GM23338 (cell line): ENCODE results near the gene CREB3L2. TPM values are rescaled to one million over a fixed set of nuclear protein-coding genes. Genes with fewer than 3 reads are reported as not detected.

ENCODE experiments used
- ATAC-seq: fragments of 200-7000 bp; cut with Tn5 transposase; 3 replicates; pipeline ENCODE4 v1.9.1; 2020
- DNase-seq: peaks from one replicate; pipeline ENCODE4 v3.0.0-alpha.2; 2015; ENCODE audit warnings: low spot score
- H2AFZ ChIP-seq: fragments of 200-600 bp; sonication (generic); 2 replicates; pipeline ENCODE4 v1.8.0; 2016; ENCODE audit warnings: antibody characterized with exemption, mild to moderate bottlenecking, moderate library complexity
- H3F3A ChIP-seq: fragments of 200-600 bp; sonication (generic); replicated peaks from 2 replicates; pipeline ENCODE4 v1.8.0; 2017; ENCODE audit warnings: antibody characterized with exemption, mixed run types, low read depth
- H3K27ac ChIP-seq: fragments of 200-600 bp; sonication (generic); 2 replicates; pipeline ENCODE4 v1.6.1; 2016; ENCODE audit warnings: low read depth
- H3K27me3 ChIP-seq: fragments of 200-600 bp; sonication (generic); 2 replicates; pipeline ENCODE4 v1.8.0; 2016; ENCODE audit warnings: mild to moderate bottlenecking, mixed run types, moderate library complexity; ENCODE audit not compliant: insufficient read depth
- H3K36me3 ChIP-seq: fragments of 200-600 bp; sonication (generic); 2 replicates; pipeline ENCODE4 v1.8.0; 2016; ENCODE audit warnings: mild to moderate bottlenecking; ENCODE audit not compliant: insufficient read depth
- H3K4me1 ChIP-seq: fragments of 200-600 bp; sonication (generic); 2 replicates; pipeline ENCODE4 v1.8.0; 2016; ENCODE audit warnings: mild to moderate bottlenecking, moderate library complexity; ENCODE audit not compliant: insufficient read depth
- H3K4me2 ChIP-seq: fragments of 200-600 bp; sonication (generic); 2 replicates; pipeline ENCODE4 v1.7.1; 2017; ENCODE audit warnings: mixed run types
- H3K4me3 ChIP-seq: fragments of 200-600 bp; sonication (generic); 2 replicates; pipeline ENCODE4 v1.6.1; 2016; ENCODE audit warnings: mixed run types
- H3K79me2 ChIP-seq: fragments of 200-600 bp; sonication (generic); replicated peaks from 2 replicates; pipeline ENCODE4 v1.8.0; 2017; ENCODE audit warnings: mild to moderate bottlenecking; ENCODE audit not compliant: insufficient read depth
- H3K9me2 ChIP-seq: fragments of 200-600 bp; sonication (generic); 2 replicates; pipeline ENCODE4 v1.8.0; 2017; ENCODE audit not compliant: insufficient read depth
- H4K20me1 ChIP-seq: fragments of 200-600 bp; sonication (generic); replicated peaks from 2 replicates; pipeline ENCODE4 v1.8.0; 2017; ENCODE audit warnings: mild to moderate bottlenecking; ENCODE audit not compliant: insufficient read depth
- H3K27ac Mint-ChIP-seq: 2 replicates; pipeline ENCODE4 v1.8.0; 2020; ENCODE audit warnings: inconsistent platforms, mild to moderate bottlenecking, moderate library complexity, mixed read lengths
- H3K27me3 Mint-ChIP-seq: 3 replicates; pipeline ENCODE4 v1.8.0; 2022; ENCODE audit warnings: low read depth, mild to moderate bottlenecking, moderate library complexity, mixed read lengths, inconsistent platforms; ENCODE audit not compliant: insufficient read depth, poor library complexity
- H3K36me3 Mint-ChIP-seq: 3 replicates; pipeline ENCODE4 v1.8.0; 2021; ENCODE audit warnings: low read depth, mild to moderate bottlenecking, inconsistent platforms, moderate library complexity, mixed read lengths
- H3K4me1 Mint-ChIP-seq: 3 replicates; pipeline ENCODE4 v1.8.0; 2020; ENCODE audit warnings: mild to moderate bottlenecking, inconsistent platforms, mixed read lengths
- H3K4me3 Mint-ChIP-seq: 3 replicates; pipeline ENCODE4 v1.8.0; 2021; ENCODE audit warnings: moderate library complexity, mild to moderate bottlenecking, inconsistent platforms, mixed read lengths
- H3K9me3 Mint-ChIP-seq: 3 replicates; pipeline ENCODE4 v1.8.0; 2020; ENCODE audit warnings: moderate library complexity, mild to moderate bottlenecking, inconsistent platforms, mixed read lengths
- EZH2phosphoT487 ChIP-seq: fragments of 200-600 bp; sonication (generic); IDR thresholded peaks from one replicate; pipeline ENCODE4 v1.8.1; 2018; ENCODE audit warnings: antibody characterized with exemption; ENCODE audit not compliant: unreplicated experiment
- NANOG ChIP-seq: IDR thresholded peaks from 2 replicates; pipeline ENCODE4 v1.6.1; 2016; ENCODE audit warnings: antibody characterized with exemption, borderline replicate concordance
- POLR2AphosphoS5 ChIP-seq: IDR thresholded peaks from 2 replicates; pipeline ENCODE4 v1.6.1; 2016; ENCODE audit warnings: antibody characterized with exemption, low read depth
- polyA plus RNA-seq: library from polyadenylated mRNA; unstranded; fragments of >200 nt; fragmentation: Nextera tagmentation; extraction: Ambion mirVana; gene quantifications from 2 replicates; pipeline ENCODE4 v1.2.1, GENCODE V29; 2016
- total RNA-seq: library from RNA; depleted of rRNA; stranded (reverse); fragments of >200 nt; shearing (Covaris generic); gene quantifications from 2 replicates; pipeline ENCODE4 v1.2.3, GENCODE V29; 2014
- TF ChIP-seq, protein P1 (sequence below): IDR thresholded peaks from 2 replicates; pipeline ENCODE4 v1.6.1; 2016; ENCODE audit warnings: antibody characterized with exemption
- TF ChIP-seq, protein P2 (sequence below): IDR thresholded peaks from one replicate; pipeline ENCODE4 v1.6.1; 2018; ENCODE audit warnings: antibody characterized with exemption; ENCODE audit not compliant: unreplicated experiment

The CREB3L2 gene
- total and polyA plus RNA-seq, 2 experiments from 2014 or later, result 14.5 to 27.1 TPM

DNA sequence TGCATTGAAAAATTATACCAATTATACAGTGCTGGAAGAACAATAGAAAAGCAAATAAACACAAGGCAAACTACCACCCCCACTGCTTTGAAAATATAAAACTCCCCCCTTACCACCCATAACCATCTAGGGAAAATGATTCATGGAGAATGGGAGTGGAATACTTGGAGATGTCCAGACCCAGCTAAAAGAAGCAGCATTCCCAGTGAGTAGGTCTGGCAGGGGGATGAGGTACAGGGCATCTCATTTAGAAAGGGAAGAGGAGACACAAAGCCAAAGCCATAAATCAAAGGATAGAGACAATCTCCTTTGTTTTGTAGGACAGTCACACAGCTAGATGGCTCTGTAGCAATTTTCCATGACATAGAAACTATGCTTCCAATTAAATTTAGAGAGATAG is 119.1 kb downstream of the CREB3L2 start:
- peaks cover 71% of the 10 kb centered on the region for H3K36me3 Mint-ChIP-seq
- H3K9me2 ChIP-seq, result no peaks in the 10 kb centered on the region
- peaks cover 52% of the 10 kb centered on the region for H3K4me1 ChIP-seq
- peaks cover 23% of the 10 kb centered on the region for H3K36me3 ChIP-seq
- H3K4me3 Mint-ChIP-seq, result no peak overlapping the region
- no peak overlapping the region for H3K4me2 ChIP-seq
- peaks cover 17% of the 10 kb centered on the region for H3K27me3 Mint-ChIP-seq
- H3F3A ChIP-seq, result peaks cover 17% of the 10 kb centered on the region
- H3K4me1 Mint-ChIP-seq, result peaks cover 46% of the 10 kb centered on the region
- H4K20me1 ChIP-seq, result 0 out of 2 replicates have a peak, but pooled peaks cover 5% of the 10 kb centered on the region
- no peak for DNase-seq
- H3K27ac ChIP-seq, result peak overlapping the region; percentile 59; the same call in 1 of the 2 replicates
- H3K27ac Mint-ChIP-seq, result no peak overlapping the region
- ATAC-seq, result no peak
- H3K27me3 ChIP-seq, result no peaks in the 10 kb centered on the region
- TF ChIP-seq POLR2AphosphoS5, result no peak
- H3K9me3 Mint-ChIP-seq, result peaks cover 7% of the 10 kb centered on the region; the same call in 2 of the 3 replicates
- no peak overlapping the region for H2AFZ ChIP-seq
- no peaks in the 10 kb centered on the region for H3K79me2 ChIP-seq
- H3K4me3 ChIP-seq, result no peak overlapping the region

DNA sequence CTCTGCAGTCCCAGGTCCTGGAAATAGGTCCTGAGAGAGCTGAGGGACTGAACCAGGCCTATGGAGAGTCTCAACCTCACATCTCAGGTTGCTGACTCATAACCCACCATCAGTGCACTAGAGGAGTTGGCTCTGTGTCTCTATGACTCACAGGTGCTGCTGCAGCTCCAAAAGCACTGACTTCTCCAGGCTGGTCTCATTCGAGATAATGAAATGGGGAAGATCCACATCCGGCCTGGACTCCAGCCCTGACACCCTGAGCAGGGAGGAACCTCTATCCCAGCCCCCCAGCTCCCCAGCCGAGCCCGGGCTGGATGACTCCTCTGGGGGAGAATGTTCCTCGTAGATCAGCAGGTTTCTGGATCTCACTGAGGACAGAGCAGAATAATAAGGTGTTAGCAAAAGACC is 119.6 kb downstream of the CREB3L2 start:
- ATAC-seq, result no peak

More for the DNA sequence above, 119.6 kb downstream of the CREB3L2 start:
- Histone ChIP-seq H3K27ac (0 out of 2 replicates have a peak overlapping the region, but pooled peaks have one; percentile 59), H3F3A (peaks cover 17% of the 10 kb centered on the region), H3K4me3 (no peak overlapping the region), H3K36me3 (peaks cover 23% of the 10 kb centered on the region), H3K79me2 (no peaks in the 10 kb centered on the region), H3K4me2 (no peak overlapping the region), H3K4me1 (peaks cover 55% of the 10 kb centered on the region), H4K20me1 (0 out of 2 replicates have a peak, but pooled peaks cover 4% of the 10 kb centered on the region), H2AFZ (no peak overlapping the region), H3K27me3 (no peaks in the 10 kb centered on the region), H3K9me2 (no peaks in the 10 kb centered on the region)
- no peak for DNase-seq
- Mint-ChIP-seq H3K9me3 (peaks cover 7% of the 10 kb centered on the region; the same call in 2 of the 3 replicates), H3K27ac (no peak overlapping the region), H3K4me1 (peaks cover 50% of the 10 kb centered on the region), H3K36me3 (peaks cover 71% of the 10 kb centered on the region), H3K4me3 (no peak overlapping the region), H3K27me3 (peaks cover 15% of the 10 kb centered on the region)
- TF ChIP-seq POLR2AphosphoS5 (no peak), NANOG (no peak), EZH2phosphoT487 (no peak)
- TF ChIP-seq, protein P1, sequence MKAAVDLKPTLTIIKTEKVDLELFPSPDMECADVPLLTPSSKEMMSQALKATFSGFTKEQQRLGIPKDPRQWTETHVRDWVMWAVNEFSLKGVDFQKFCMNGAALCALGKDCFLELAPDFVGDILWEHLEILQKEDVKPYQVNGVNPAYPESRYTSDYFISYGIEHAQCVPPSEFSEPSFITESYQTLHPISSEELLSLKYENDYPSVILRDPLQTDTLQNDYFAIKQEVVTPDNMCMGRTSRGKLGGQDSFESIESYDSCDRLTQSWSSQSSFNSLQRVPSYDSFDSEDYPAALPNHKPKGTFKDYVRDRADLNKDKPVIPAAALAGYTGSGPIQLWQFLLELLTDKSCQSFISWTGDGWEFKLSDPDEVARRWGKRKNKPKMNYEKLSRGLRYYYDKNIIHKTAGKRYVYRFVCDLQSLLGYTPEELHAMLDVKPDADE, result no peak
- TF ChIP-seq, protein P2, sequence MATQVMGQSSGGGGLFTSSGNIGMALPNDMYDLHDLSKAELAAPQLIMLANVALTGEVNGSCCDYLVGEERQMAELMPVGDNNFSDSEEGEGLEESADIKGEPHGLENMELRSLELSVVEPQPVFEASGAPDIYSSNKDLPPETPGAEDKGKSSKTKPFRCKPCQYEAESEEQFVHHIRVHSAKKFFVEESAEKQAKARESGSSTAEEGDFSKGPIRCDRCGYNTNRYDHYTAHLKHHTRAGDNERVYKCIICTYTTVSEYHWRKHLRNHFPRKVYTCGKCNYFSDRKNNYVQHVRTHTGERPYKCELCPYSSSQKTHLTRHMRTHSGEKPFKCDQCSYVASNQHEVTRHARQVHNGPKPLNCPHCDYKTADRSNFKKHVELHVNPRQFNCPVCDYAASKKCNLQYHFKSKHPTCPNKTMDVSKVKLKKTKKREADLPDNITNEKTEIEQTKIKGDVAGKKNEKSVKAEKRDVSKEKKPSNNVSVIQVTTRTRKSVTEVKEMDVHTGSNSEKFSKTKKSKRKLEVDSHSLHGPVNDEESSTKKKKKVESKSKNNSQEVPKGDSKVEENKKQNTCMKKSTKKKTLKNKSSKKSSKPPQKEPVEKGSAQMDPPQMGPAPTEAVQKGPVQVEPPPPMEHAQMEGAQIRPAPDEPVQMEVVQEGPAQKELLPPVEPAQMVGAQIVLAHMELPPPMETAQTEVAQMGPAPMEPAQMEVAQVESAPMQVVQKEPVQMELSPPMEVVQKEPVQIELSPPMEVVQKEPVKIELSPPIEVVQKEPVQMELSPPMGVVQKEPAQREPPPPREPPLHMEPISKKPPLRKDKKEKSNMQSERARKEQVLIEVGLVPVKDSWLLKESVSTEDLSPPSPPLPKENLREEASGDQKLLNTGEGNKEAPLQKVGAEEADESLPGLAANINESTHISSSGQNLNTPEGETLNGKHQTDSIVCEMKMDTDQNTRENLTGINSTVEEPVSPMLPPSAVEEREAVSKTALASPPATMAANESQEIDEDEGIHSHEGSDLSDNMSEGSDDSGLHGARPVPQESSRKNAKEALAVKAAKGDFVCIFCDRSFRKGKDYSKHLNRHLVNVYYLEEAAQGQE, result no peak
